NCI-H128 (cell line): ENCODE data around the gene TMX2.

Experiments
- DNase-seq: peaks from one replicate; lab custom pipeline; 2025; ENCODE audit not compliant: unreplicated experiment; lab: John Stamatoyannopoulos, UW

The TMX2 gene

GRCh38 chr11:57763568-57763967 lies 51.2 kb downstream of the TMX2 start:
- no peak for DNase-seq

- no peak for DNase-seq
Observed at GRCh38 chr11:57764021-57764420, 51.6 kb downstream of the TMX2 start.

DNA sequence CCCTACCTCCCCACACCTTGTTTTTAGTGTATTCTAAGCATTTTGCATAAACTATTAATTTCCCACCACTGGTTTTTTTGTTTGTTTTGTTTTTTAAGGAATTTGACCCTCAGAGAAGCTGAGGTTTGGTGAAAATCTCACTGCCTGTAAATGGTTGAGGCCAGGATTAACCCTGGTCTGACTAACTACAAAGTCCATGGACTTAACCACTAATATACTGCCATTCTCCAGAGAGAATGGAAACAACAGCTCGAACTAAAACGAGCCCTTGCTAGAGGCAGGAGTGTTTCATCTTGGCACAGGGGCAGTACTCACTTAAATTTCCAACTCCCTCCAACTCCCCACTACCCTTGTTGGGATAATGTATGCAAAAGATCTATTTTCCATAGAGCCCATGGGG lies 52.2 kb downstream of the TMX2 start:
- no peak for DNase-seq

DNA sequence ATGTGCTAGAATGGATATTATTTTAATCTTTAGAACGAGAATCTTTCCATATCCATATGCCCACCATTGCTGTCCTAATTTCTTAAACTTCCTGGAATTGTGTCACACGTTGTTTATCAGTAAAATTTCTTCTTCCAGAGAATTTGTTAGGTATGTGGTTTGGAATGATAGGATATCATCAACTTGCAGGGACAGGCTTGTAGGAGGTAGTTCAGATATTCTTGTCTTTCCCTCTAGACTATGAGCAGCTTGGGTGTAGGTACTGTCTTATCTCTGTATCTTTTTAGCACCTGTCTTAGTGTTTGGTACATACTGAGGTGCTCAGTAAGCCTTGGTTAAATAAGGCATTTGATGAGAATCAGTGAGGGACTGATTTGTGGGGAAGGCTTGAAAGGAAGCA lies 52.6 kb downstream of the TMX2 start:
- no peak for DNase-seq

GRCh38 chr11:57770793-57771192 lies 58.4 kb downstream of the TMX2 start:
- no peak for DNase-seq

- DNase-seq: no peak
Observed at GRCh38 chr11:57771365-57771764, 59.0 kb downstream of the TMX2 start.

DNA sequence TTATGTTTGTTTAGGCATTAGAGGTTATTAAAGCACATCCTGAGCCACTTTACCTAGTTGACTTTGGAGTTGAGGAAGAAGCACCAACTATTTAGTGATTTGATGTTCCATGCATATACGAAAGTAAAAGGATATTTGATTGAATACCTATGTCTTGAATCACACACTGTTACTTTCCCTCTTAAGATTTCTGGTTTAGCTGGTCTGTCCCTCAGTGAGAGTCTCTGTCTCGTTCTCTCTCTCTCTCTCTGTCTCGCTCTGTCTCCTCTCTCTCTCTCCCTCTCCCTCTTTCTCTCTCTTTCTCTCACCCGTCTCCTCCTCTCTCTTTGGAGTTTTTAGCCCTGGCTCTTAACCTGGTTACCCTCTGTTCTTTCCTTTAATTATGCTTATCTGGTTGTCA lies 60.2 kb downstream of the TMX2 start:
- no peak for DNase-seq

GRCh38 chr11:57773026-57773598 lies 60.7 kb downstream of the TMX2 start:
- no peak for DNase-seq

GRCh38 chr11:57775491-57775890 lies 63.1 kb downstream of the TMX2 start:
- no peak for DNase-seq

GRCh38 chr11:57776031-57776521 lies 63.7 kb downstream of the TMX2 start:
- DNase-seq: no peak

GRCh38 chr11:57776577-57777210 lies 64.3 kb downstream of the TMX2 start:
- no peak for DNase-seq

- DNase-seq: no peak
Observed at GRCh38 chr11:57777969-57778317, 65.5 kb downstream of the TMX2 start.

GRCh38 chr11:57778318-57779037 lies 66.1 kb downstream of the TMX2 start:
- DNase-seq: peak; percentile 24

GRCh38 chr11:57779276-57779675 lies 66.9 kb downstream of the TMX2 start:
- DNase-seq: no peak

DNA sequence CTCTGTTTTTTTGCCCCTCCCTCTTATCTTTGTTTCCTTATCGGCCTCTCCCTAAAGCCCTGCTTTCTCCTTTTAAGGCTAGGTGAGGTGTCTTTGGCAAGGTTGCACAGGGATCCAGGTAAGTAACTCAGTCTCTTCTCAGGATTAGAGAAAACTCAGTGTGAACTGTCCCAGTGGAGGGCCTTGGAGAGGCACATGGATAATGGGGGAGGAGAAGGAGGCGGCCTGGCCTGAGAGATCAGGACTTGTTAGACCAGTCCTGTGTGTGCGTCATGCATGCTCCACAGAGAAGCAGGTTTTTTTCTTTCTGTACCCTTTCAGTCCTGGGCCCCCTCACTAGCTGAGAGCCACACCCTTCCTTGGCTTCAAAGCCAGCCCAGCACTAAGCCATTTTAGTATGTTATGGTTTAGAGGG lies 69.1 kb downstream of the TMX2 start:
- no peak for DNase-seq

GRCh38 chr11:57785072-57785471 lies 72.7 kb downstream of the TMX2 start:
- no peak for DNase-seq

- DNase-seq: no peak
Observed at GRCh38 chr11:57786436-57786835, 74.0 kb downstream of the TMX2 start.

GRCh38 chr11:57787006-57787604 lies 74.7 kb downstream of the TMX2 start:
- no peak for DNase-seq

DNA sequence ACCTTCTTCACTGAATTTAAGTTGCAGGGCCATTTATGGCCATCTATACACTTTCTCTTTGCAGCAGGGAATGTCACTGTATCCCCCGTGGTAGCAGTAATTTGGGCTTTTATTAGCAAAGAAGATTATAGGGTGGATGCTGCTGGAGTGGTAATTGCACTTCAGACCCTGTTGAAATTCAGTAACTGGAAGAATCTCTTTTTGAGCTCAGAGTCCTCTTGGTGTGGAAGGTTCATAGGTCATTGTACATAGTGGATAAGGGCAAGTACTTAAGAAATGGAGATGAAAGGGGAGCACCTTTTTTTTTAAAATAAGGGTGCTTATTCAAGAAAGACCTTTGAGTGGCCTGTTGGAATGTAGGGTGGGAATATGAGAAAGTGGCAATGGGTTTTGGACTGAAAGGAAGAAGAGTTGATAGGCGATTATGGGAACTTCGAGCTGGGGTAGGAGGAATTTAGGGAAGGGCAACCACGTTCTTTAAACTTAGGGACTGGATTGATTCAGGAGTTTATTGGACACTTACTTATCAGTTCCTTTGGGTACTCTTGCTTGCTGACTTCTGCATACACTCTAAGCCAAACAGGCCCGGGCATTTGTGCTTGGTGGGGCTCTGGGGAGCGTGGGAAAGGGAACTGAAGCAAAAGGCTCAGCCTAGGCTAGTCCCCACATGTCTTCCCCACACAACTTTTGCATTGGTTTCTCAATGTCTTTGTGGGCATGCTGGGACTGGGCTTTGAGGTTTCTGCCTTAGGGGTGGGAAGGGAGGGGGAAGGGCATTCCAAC lies 75.7 kb downstream of the TMX2 start:
- DNase-seq: no peak

DNA sequence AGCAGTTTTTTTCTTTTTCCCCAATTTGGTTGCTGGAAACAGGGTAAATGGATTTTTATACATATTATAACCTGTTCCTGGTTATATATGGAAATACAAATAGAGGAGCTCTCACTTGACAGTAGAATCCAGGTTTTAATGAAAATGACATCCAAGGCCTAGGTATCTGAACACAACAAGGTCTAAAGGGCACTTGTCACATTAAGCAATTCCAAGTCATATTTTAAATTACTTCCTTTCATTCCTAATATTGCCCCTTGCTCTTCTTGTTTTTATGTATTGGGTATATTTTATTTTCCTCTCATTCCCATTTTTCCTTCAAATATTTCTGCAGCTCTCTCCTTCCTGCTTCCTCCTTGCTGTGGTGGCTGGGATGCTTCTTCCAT lies 76.3 kb downstream of the TMX2 start:
- DNase-seq: no peak
